GM19328 (cell line): Measurements from ENCODE around the gene PARVB.

Source experiments
- ATAC-seq: cut with Tn5 transposase; IDR thresholded peaks from one replicate; pipeline ENCODE4 v1.9.1; 2021; ENCODE audit warnings: mild to moderate bottlenecking, moderate library complexity; ENCODE audit not compliant: unreplicated experiment

Gene PARVB

GRCh38 chr22:44192816-44193534 is 168.9 kb downstream of the PARVB start:
- ATAC-seq, result no peak

DNA sequence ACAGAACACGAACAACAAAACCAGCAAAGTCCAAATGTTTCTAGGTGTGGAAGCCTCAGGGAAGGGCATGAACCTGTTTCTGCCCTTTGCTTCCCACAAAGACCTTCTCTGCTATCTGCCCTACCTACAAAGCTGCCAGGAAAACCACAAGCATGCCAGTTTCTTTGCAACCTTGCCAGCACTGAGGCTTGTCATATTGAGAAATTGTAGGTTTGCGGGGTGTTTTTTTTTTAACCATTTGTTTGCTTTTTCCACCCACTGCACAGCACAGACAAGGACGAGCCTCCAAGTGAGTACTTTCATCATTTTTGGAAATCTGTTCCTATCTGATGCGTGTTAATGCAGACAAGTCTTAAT is 169.4 kb downstream of the PARVB start:
- no peak for ATAC-seq

- ATAC-seq, result no peak
These were observed 170.5 kb downstream of the PARVB start for GRCh38 chr22:44194569-44194968.

- no peak for ATAC-seq
These were observed 171.2 kb downstream of the PARVB start for GRCh38 chr22:44195189-44195871.

GRCh38 chr22:44196241-44196640 is 172.1 kb downstream of the PARVB start:
- ATAC-seq, result no peak

GRCh38 chr22:44196731-44197131 is 172.6 kb downstream of the PARVB start:
- ATAC-seq, result no peak

DNA sequence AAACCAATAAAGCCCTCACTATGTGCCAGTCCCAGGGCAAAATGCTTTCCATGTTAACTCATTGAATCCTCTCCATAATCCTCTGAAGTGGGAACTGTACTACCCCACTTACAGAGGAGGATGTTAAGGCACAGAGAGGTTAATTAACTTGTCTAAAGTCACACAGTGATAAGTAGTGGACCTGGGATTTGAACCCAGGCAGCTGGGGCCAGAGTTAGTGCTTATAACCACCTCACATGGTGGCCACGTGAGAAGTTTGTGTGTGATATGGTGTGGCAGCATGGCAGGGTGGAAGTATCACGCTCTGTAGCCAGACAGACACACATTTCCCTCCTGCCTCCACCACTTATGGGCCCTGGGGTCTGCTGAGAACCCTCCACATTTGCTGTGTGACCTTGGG is 173.2 kb downstream of the PARVB start:
- ATAC-seq, result no peak

- no peak for ATAC-seq
These were observed 175.1 kb downstream of the PARVB start for GRCh38 chr22:44199164-44199563.

DNA sequence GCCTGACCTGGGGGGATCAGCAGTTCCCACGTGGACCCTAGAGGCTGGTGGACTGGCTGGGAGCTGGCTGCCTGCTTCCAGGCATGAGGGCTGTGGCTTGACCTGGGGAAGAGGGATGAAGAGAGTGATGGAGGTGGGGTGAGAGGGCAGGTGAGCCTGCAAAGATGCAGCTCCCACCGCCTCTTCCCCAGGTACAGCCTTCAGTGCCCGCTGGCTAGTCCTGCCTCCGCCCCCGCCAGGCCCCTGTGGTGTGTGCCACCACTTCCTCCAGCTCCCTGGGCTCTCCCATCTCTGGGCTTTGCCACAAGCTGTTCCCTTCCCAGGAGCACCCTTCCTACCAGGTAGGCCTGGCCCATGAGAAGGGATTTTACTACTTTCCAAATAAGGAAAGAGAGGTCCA is 175.8 kb downstream of the PARVB start:
- no peak for ATAC-seq

DNA sequence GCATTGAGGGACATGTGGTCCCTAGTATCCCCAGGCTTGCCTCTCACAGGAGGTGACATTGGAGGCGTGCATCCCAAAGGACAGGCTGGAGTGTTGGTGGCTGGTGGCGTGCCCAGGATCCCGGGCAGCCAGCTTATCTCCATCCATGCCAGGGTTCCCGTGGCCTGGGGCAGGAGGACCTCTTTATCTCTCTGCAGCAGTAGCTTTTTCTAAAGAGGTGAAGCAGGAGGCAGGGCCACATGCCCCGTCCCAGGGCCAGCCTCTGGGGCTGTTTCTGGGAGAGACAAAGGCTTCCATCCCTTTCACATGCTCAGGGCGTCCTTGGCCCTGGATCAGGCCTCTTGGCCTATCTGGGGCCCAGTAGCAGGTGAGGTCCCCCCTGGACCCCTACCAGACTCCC is 176.3 kb downstream of the PARVB start:
- no peak for ATAC-seq

- no peak for ATAC-seq
These were observed 176.9 kb downstream of the PARVB start for GRCh38 chr22:44200855-44201550.

DNA sequence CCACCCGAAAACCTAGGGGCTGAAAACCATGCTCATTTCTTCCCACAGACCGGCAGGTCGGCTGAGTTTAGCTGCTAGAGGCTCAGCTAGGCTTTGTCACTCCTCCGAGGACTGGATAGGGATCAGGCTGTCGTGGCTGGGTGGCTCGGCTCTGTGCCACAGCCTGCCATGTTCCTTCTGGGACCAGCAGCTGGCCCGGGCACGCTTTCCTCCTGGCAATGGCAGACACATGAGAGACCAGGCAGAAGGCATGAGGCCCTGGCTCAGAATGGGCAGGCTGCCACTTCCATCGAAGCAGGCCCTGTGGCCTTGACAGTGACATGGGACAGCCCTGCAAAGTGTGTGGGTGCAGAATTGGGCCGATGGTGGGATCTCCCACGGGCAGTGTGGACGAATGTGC is 177.6 kb downstream of the PARVB start:
- ATAC-seq, result no peak

GRCh38 chr22:44202261-44202789 is 178.2 kb downstream of the PARVB start:
- no peak for ATAC-seq

GRCh38 chr22:44203203-44203602 is 179.1 kb downstream of the PARVB start:
- ATAC-seq, result no peak

- ATAC-seq, result no peak
These were observed 180.8 kb downstream of the PARVB start for GRCh38 chr22:44204739-44205515.

DNA sequence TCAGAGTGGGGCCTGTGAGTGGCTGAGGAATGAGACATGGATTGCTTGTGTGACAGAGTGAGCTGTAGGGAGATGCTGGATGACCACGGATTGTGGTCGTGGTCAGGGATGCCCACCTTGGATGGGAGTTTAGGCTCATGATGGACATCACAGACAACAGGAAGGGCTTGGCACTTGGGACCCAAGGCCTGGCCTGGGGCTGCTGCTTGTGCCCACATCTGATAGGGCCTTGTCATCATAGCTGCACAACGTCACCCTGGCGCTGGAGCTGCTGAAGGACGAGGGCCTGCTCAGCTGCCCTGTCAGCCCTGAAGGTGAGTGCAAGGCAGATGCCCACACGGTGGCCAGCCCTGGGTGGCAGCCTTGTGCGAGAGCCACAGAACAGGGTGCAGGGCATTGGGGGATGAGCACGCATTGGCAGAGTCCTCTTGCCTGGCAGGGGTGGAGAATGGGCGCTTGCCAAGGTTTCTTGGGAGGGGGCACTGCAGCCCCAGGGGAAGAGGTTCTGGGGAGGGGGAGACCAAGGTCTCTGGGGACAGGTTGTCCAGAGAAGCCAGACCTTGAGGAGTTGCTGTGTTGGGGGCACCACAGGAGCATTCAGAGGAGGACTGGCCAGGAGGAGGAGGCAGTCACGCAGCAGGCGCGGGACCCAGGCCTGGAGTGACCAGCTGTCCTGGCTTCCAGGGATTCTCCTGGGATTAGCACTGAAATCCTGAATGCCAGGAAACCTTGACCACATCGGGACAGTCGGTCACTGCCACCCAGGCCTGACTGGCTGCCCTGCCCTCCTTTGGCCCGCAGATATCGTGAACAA is 181.6 kb downstream of the PARVB start:
- no peak for ATAC-seq

DNA sequence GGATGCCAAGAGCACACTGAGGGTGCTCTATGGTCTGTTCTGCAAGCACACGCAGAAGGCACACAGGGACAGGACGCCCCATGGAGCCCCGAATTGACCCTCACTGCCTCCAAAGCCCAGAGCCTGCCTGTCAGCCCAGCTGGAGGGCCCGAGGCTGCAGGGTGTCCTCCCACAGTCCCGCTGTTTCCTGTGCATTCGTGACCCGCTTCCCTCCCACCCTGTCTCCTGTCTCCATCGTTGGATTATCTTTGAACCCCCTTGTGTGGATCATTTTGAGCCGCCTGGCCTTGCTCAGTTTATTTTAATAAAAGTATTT is 182.2 kb downstream of the PARVB start:
- no peak for ATAC-seq

- no peak for ATAC-seq
These were observed 182.6 kb downstream of the PARVB start for GRCh38 chr22:44206696-44207095.

- no peak for ATAC-seq
These were observed 183.3 kb downstream of the PARVB start for GRCh38 chr22:44207173-44207980.

GRCh38 chr22:44207981-44208317 is 183.8 kb downstream of the PARVB start:
- no peak for ATAC-seq
